GM18505 (cell line): ENCODE data around the gene GLG1.
"Not testable (repeated sequence)": the region's sequence is repeated elsewhere in the genome, so short reads cannot be mapped to it uniquely, and the experiment has no call there.

ENCODE experiments used
- ATAC-seq: cut with Tn5 transposase; IDR thresholded peaks from one replicate; pipeline ENCODE4 v1.9.1; 2021; ENCODE audit not compliant: unreplicated experiment

Gene GLG1

DNA sequence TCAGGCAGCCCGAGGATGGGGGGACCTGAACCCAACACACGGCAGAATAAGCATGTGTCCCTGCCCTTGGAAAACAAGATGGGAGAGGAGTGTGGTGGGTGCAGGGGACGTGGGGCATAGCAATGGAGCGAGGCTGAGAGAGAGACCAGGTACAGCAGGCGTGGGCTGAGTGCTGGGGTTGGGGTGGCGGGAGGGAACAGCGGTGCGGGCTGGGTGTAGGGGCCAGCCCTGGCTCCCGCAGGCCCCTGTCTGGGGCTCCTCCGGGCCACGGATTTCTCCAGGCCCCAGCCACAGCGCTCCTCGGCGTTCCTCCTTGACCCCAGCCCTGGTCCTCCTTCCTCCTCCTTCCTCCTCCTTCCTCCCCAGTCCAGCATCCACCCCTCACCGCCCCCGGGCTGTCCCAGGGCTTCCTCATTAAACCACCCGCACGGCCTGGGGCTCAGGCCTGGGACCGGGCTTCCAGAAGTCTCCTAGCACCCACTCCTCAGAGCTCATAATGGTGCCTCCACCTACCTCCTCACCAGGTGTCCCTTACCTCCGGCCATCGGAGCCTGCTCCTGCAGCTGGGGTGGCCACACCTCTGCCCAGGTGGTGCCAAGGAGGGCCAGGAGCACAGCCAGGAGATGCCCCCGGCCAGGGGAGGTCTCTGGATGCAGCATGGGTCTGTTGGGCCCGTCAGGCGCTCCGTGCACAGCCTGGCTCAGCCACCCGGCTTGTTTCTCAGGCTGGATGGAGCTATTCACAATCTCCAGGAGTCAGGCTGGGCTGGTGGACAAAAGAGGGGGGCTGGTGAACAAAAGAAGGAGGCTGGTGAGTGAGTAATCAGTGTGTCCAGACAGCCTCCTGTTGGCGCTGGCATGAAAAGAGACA lies 186.1 kb downstream of the GLG1 start, which contains the start of gene CLEC18B:
Gene CLEC18B, minus strand, starts transcription at position 867 of the 870 bp plus-strand sequence. Its CDS starts 208 bp downstream, at position 659.
- not testable (repeated sequence) for ATAC-seq

DNA sequence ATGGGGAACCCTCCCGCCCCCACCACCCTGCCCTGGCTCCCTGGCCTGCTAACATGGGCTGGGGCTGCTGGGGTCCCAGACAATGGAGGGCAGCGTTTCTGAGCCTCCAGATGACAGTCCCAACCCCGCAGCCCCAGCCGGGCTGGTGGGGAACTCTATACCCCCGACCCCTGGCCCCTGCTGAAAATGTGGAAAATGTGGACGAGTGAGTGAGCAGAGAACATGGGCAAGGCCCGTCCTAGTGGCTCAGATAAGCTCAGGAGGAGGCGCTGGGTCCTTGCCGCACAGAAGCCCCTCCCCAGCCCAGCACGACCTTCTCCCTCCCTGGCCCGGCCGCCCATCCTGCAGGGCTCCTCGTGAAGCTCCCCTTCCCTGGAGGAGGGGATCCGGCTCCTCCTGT lies 187.1 kb downstream of the GLG1 start:
- ATAC-seq: not testable (repeated sequence)

DNA sequence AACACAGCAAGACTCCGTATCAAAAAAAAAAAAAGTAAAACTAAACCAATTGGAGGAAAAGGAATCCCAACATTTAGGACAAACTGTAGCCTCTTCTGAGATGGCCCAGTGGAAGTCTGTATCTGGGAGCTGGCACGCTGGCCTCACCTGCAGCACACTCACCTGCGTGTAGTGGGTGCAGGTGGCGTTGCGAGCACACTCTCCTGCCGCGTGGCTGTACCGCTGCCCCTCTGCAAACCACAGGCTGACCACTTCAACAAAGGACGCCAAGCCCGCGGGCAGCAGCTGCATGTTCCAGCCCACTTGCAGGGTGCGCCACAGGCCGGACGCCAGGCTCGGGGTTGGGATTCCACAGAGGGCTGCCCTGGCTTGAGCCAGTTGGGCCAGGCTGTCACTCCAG lies 189.0 kb downstream of the GLG1 start:
- ATAC-seq: not testable (repeated sequence)

DNA sequence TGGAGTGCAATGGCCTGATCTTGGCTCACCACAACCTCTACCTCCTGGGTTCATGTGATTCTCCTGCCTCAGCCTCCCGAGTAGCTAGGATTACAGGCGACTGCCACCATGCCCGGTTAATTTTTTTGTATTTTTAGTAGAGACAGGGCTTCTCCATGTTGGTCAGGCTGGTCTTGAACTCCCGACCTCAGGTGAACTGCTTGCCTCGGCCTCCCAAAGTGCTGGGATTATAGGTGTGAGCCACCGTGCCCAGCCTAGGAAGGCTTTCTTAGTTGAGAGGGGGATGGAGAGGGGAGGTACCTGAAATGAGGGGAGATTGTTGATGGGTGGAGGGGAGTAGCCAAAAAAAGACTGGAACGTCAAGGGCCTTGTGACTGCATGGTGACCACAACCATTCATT lies 193.0 kb downstream of the GLG1 start:
- not testable (repeated sequence) for ATAC-seq

DNA sequence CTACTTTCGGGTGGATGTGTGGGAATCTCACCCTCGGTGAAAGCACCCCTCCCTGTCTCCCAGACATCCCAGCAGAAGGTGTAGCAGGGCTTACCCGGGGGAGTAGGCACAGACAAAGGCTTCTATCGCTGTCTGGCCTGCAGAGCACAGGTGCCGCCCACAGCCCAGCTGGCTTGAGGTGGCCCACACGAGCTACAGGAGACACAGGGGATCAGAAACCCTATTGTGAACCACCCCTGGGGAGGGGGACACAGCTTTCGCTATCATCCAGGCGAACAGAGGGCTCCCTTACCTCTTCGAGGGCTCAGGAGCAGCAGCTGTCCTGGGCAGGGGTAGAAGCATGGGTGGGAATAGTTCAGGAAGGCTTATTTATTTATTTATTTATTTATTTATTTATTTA lies 193.4 kb downstream of the GLG1 start:
- ATAC-seq: not testable (repeated sequence)

DNA sequence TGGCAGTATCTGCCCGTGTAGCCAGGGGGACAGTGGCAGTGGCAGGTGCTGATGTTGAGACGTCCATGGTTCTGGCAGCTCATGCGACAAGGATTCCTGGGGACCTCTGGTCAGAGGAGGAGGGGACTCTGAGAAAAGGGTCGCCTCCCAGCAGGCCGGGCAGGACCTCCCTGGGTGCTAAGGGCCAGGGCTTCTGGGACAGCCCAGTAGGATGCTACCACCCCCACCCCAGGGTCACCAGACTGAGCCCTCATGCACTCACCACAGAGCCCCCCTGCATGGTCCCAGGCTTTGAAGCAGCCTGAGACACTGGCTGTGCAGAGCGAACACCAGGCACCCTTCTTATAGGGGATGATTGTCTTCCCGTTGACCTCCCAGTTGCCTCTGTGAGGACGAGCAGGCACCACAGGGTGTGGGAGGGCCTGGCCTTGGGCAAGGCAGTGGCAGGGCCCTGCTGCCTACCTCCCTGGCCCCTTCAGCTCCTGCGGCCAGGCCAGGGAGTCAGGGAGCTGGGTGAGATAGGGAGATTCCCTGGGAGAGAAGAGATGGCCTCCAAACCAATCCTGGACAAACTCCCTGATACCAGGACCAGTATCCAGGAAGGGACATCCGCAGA lies 194.0 kb downstream of the GLG1 start:
- not testable (repeated sequence) for ATAC-seq

DNA sequence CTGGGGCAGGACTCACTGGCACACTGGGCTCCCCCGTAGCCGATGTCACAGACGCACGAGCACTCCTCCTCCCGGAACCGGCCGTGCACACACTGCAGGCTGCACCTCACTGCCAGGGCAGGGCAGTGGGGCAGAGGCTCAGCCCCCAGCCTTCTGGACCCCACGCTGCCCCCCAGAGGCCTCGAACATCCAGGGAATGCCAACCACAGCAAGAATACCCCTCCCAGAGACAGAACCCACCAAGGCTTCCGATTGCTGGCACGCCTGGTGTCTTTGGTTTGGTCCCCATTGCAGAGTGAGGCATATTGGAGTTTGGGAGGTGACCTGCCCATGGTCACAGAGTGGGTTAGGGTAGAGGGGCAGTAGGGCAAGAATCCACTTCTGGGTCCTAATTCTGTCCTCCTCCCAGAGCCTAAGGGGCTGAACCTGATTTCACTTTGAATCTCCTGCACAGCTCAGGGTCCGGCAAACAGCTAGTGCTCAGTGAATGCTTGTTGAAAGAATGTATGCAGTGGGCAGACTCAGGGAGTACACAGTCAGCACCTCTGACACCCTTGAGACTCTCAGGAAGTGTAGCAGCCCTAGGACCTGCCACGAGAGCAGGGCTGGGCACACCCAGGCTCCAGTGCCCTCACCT lies 194.7 kb downstream of the GLG1 start:
- not testable (repeated sequence) for ATAC-seq

DNA sequence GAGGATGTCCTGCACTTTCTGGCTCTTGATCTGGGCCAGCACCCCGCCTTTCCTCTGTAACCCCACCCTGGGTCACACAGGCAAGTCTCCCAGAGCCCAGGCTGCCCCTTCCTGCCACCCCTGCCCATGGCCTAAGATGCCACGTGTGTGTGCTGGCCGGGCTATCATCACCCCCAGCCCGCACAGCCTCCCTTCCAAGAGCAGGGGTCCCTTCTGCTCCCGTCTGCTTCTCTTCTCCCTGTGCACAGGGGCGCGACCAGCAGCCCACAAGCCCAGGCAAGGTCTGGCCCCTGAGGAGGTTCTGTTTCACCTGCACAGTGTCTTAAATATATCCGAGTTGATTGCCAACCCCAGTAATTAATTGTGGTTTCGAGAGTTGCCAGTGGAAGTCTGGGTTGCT lies 195.9 kb downstream of the GLG1 start:
- ATAC-seq: not testable (repeated sequence)

DNA sequence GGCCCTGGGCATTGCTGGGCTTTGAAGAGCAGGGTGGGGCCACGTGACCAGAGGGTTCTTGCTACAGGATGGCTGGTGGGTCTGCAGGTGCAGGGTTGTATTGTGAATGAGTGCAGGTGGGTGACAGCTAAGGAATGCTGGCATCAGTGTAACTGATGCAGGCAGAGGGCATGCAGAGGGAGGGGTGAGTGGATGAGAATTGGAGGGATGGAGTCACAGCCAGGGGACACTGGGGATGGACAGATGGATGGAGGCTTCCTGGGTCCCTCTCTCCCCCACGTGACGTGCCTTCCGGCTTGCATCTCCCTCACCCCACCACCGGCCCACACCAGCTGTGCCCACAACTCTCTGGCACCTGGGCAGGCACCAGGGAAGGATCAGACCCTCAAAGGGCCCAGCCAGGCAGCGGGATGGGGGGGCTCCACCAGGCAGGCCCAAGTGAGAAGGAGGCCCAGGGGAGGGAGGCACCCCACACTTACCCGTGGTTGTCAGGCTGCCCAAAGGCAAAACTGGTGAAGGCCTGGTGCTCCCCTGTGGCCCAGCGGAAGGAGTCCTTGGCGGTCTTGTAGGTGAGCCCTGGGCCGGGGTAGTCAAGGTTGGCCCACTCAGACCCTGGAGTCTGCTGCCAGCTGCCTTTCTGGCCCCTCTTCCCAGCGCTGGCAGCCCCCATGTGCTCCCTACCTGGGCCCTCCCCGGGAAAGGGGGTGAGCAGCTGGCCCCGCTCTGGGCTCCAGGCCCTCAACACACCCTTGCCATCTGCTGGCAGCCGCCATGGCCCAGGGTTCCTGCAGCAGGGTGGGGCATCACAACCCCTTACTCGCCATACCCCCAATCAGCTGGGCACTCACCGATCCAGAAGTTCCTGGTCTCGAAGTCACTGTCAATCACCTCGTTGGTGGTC lies 196.6 kb downstream of the GLG1 start:
- ATAC-seq: not testable (repeated sequence)

DNA sequence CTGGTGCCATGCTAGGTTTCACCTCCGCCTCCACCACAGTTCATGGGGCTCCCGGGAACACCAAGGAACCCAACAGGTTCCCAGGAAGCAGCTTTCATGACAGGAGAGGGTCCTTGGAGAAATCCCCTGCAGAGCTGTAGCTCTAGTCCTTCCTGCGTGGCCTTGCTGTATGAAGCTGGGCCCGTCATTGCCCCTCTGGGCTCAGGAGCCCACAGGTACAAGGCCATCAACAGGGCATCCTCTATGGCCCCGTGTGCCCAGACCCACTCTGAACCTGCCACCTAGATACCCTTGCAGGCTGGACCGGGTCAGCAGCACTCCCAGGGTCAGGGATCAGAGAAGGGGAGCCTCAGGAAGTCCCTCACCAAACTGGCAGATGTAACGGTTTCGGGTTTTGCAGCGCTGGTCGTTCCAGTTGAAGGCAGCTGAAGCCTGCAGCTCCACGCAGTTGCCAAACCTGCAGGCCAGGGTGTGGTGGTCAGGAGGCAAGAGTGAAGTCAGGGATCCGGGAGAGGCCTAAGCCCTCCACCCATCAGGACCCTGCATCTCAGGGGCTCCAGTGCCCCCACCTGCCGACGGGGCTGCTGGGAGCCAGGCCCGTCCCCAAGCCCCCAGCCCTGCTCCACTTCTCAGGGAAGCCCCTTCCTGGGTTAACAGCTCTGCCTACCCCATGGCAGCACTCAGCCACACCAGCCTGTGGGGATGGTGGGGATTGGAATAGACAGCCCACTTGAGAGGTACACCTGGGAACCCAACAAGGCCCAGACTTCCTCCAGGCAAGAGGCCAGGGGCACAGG lies 197.5 kb downstream of the GLG1 start:
- ATAC-seq: not testable (repeated sequence)

DNA sequence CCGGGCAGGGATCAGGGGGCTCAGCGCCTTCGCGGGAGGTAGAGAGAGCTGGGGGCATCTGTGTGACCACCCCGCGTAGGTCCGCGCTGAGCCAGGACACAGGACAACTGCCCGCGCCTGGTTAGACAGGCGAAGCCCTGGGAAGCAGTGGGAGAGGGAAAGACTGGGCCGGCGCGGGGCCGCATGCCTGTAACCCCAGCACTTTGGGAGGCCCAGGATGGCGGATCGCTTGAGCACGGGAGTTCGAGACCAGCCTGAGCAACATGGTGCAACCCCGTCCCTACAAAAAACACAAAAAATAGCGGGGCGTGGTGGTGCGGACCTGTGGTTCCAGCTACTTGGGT lies 199.6 kb downstream of the GLG1 start:
- not testable (repeated sequence) for ATAC-seq

DNA sequence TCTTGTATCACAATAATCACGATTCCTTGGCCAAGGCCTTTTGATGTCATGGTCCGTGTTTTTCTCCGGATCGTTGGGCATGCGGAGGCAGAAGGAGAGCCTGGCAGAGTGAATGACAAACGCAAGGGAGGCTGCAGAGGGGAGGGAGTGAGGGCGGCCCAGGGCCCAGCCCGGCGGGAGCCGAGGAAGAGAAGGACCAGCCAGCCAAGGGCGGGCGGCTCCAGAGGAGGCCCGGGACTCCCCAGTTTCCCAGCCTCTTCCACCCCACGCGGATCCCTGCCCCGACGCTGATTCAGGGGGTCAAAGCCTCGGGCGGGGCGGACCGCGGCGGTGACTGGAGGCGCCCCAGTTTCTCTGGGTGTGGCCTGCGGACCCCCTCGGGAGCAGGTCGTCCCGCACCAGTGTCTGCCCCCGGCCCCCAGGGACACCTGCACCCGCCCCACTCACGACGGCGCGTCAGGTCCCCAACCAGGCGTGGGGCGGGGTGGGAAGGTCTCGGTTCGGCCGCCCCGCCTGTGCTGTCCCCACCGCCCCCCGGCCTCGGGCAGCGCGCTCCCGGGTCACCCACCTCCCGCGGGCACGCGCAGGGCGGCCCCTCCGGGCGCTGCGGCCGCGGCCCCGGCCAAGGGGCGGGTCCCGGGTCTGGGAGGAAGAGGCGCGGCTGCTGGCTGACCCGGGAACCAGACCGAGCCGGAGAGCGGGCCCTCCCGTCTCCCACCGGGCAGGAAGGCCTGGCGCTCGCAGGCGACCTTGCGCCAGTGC lies 200.1 kb downstream of the GLG1 start:
- not testable (repeated sequence) for ATAC-seq

DNA sequence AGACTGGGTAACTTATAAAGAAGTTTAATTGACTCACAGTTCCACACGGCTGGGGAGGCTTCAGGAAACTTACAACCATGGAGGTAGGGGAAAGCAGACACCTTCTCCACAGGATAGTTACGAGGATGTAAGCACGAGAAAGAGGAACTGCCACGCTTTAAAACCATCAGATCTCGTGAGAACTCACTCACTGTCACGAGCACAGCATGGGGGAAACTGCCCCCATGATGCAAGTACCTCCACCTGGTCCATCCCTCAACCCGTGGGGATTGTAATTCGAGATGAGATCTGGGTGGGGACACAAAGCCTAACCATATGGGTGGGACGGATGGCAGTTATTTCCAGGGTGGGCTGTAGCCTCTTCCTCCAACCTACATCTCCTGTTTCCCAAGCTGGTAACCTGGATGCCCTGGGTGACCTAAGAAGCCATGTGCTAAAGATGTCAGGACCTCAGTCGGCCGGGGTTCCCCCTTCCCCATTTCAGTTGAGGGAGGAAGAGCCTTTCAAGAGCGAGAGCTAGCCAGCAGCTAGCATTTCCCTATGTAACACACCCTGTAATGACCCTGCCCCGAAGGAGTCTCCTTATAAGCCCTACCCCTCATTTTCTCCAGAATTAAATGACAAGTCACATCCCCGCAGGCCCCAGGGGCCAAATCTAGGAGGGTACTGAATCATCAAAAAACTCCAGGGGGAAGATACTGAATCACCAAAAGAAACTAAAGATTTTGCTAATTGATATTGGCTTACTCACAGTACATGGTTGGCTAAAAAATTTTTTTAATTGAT lies 202.6 kb downstream of the GLG1 start:
- not testable (repeated sequence) for ATAC-seq

DNA sequence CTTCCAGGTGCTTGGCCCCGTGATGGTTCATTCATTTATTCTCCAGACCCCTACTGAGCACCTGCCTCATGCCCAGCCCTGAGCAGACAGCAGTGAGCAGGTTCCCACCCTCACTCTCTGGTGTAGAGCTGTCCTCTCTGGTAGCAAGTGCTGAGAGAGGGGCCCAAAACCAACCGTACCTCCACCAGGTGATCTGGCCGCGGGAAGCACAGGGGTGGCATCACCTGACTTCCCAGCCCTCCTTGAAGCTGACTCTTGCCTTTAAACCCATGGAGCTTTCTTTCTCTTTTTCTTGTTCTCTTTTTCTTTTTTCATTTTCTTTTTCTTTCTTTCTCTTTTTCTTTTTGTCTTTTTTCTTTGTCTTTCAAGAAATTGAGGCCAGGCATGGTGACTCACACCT lies 206.7 kb downstream of the GLG1 start:
- ATAC-seq: not testable (repeated sequence)

DNA sequence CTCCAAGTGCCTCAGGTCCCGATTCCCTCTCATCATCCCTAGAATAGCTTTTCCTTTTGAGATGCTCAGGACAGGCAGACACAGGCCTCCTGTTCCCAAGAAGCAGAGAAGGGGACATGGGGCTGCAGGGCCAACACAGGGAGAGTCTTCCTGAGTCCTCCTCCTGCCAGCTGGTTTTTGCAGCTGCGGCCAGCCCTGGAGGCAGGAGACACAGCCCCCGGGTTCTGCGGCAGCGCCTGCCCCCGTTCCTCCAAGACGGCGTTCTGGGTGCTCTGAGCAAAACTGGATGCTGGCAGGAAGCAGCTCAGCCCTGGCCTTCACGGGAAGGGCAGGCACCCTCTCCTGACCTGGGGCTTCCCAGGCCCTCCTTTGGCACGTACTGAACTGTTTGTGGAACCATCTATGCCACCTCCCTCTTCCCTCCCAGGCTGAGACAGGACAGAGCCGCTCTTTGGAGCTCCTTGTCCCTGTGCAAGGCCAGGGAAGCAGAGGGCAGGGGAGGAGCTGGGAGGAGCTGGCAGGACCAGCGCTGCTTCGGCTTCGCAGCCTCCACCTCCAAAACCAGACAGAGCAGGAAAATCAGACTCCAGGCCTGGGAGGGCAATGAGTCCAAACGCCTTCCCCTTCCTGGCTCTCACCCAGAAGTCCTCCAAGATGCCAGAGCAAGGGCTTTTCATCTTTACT lies 208.6 kb downstream of the GLG1 start:
- ATAC-seq: not testable (repeated sequence)
